ENCODE measurements around the gene DGKG.

- TF ChIP-seq HDAC2 (IDR thresholded peaks at IDR 0.05; ENCODE audit: borderline replicate concordance in 1 of 2, low read depth in 2 of 2, low read length in 2 of 2) (no peak), POLR2A (IDR thresholded peaks at IDR 0.05; ENCODE audit: control extremely low read depth in 1 of 2, low read depth in 2 of 2, low read length in 2 of 2) (no peak)
These were observed 5.6 kb upstream of the DGKG start for GRCh38 chr3:186367631-186368030.
